Lung microvascular endothelial cell (primary cell): ENCODE measurements around the gene ZNF607. TPM values are rescaled to one million over a fixed set of nuclear protein-coding genes. Genes with fewer than 3 reads are reported as not detected.

Source experiments
- DNase-seq, 2 donors: peaks; one replicate each; pipeline versions ENCODE4 v3.0.0 to v3.0.0-alpha.2; 2010; ENCODE audit warnings: low read depth in 2 of 2
- total RNA-seq: library from RNA; depleted of rRNA; stranded (reverse); fragments of >200 nt; gene quantifications from 2 replicates; pipeline ENCODE4 v1.2.1, GENCODE V29; 2014

Gene ZNF607
- total RNA-seq, 1 donor from 2014 or later, result 3.6 TPM

DNA sequence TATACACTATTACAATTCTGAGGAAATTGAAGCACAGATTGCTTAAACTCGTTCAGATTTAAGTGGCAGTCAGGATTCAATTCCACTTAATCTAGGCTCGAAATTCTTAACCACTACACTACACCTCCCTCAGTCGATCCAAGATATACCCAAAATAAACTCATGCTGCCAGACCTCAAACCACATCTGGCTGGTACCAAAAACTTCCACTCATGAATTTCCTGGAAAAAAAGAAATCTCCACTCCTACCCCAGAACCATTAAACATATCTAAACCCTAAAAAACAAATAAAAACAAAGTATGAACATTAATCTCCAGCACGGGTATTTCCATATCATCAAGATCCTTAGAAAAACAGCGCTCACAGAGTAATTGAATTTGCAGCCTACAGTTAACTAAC lies 65.4 kb downstream of the ZNF607 start:
- no peak for DNase-seq

Other genes starting within 250 kb of the ZNF607 start
- gene ZNF793, start 212.8 kb downstream of the ZNF607 start, total RNA-seq, result 0.65 and 1.2 TPM in 2 replicates
- 1.1 and 2.6 TPM in 2 replicates for gene ZNF571, start 125.0 kb downstream of the ZNF607 start, total RNA-seq
- 0.22 and 0.60 TPM in 2 replicates for gene ZNF540, start 124.9 kb downstream of the ZNF607 start, total RNA-seq
- gene ZFP30, start 64.3 kb downstream of the ZNF607 start, total RNA-seq, result 9.6 and 13.9 TPM in 2 replicates
- 2.0 and 3.8 TPM in 2 replicates for gene ZNF573, start 59.8 kb upstream of the ZNF607 start, total RNA-seq
- not detected in 2 replicates for gene WDR87, start 186.8 kb upstream of the ZNF607 start, total RNA-seq
- 7.2 and 13.1 TPM in 2 replicates for gene SIPA1L3, start 187.4 kb upstream of the ZNF607 start, total RNA-seq